GM12878 (cell line): ENCODE measurements around the gene LDLRAD3. TPM values are rescaled to one million over a fixed set of nuclear protein-coding genes. Genes with fewer than 3 reads are reported as not detected.

Experiments used
- ATAC-seq: fragments of 200-7000 bp; cut with Tn5 transposase; 3 replicates; pipeline ENCODE4 v1.9.1; 2020; ENCODE audit warnings: mild to moderate bottlenecking, moderate library complexity
- BruUV-seq: library from RNA; stranded (reverse); fragments of 400-500 nt; replicated peaks from 2 replicates; lab custom pipeline; 2021; lab: Mats Ljungman, UMichigan
- CTCF ChIA-PET: fragments of 300-600 bp; sonication (Branson Sonifier 250); formaldehyde crosslinking; extraction: SDS; loops from one replicate; lab custom pipeline; 2021; ENCODE audit warnings: inconsistent platforms; lab: Yijun Ruan, JAX
- POLR2A ChIA-PET: fragments of 350-600 bp; formaldehyde crosslinking; extraction: SDS; loops from one replicate; lab custom pipeline; 2021; ENCODE audit warnings: inconsistent platforms; lab: Charles Lee
- RAD21 ChIA-PET: fragments of 300-600 bp; sonication (Branson Sonifier 250); formaldehyde crosslinking; loops from one replicate; lab custom pipeline; 2023; ENCODE audit warnings: antibody characterized with exemption; ENCODE audit not compliant: unreplicated experiment; lab: Charles Lee
- SMC1A ChIA-PET: fragments of 300-600 bp; sonication (Branson Sonifier 250); formaldehyde crosslinking; loops from one replicate; lab custom pipeline; 2023; ENCODE audit not compliant: unreplicated experiment, uncharacterized antibody; lab: Charles Lee
- DNase-seq: peaks from one replicate; pipeline ENCODE4 v3.0.0-alpha.2; 2011; ENCODE audit warnings: low read depth, low spot score
- FAIRE-seq: peaks from 3 replicates; lab custom pipeline; 2011; peaks lifted over from hg19 to GRCh38; lab: Jason Lieb, UNC
- H2AFZ ChIP-seq: 2 replicates; pipeline ENCODE4 v1.6.0; 2011; ENCODE audit warnings: low read depth, low read length, control low read depth; ENCODE audit not compliant: control insufficient read depth
- H3K27ac ChIP-seq: 2 replicates; pipeline ENCODE4 v1.5.1; 2011; ENCODE audit warnings: control low read depth; ENCODE audit not compliant: control insufficient read depth, insufficient read depth
- H3K27me3 ChIP-seq, 2 experiments: replicated peaks in 1 of 2; 2 replicates each; pipeline versions ENCODE4 v1.6.0 to v1.6.1; 2011; ENCODE audit warnings: low read length in 1 of 2; ENCODE audit not compliant: control insufficient read depth in 2 of 2, insufficient read depth in 2 of 2
- H3K36me3 ChIP-seq, 2 experiments: 2 replicates each; pipeline ENCODE4 v1.5.1; 2011; ENCODE audit warnings: low read length in 1 of 2; ENCODE audit not compliant: control insufficient read depth in 2 of 2, insufficient read depth in 2 of 2
- H3K4me1 ChIP-seq: 2 replicates; pipeline ENCODE4 v1.6.1; 2011; ENCODE audit warnings: mild to moderate bottlenecking, low read length, moderate library complexity, mixed read lengths; ENCODE audit not compliant: control insufficient read depth, insufficient read depth
- H3K4me2 ChIP-seq: 2 replicates; pipeline ENCODE4 v1.6.0; 2011; ENCODE audit warnings: control low read depth; ENCODE audit not compliant: control insufficient read depth, insufficient read depth
- H3K4me3 ChIP-seq: fragments of 200-600 bp; sonication (generic); 2 replicates; pipeline ENCODE4 v1.5.1; 2016
- H3K79me2 ChIP-seq: 2 replicates; pipeline ENCODE4 v1.6.0; 2011; ENCODE audit warnings: low read length; ENCODE audit not compliant: control insufficient read depth, insufficient read depth
- H3K9ac ChIP-seq: 2 replicates; pipeline ENCODE4 v1.8.0; 2011; ENCODE audit warnings: low read length, control low read depth, mixed read lengths; ENCODE audit not compliant: control insufficient read depth, insufficient read depth
- H3K9me3 ChIP-seq: replicated peaks from 3 replicates; pipeline ENCODE4 v1.5.1; 2011; ENCODE audit warnings: mild to moderate bottlenecking, low read length; ENCODE audit not compliant: control insufficient read depth, insufficient read depth
- H4K20me1 ChIP-seq: 2 replicates; pipeline ENCODE4 v1.6.0; 2011; ENCODE audit not compliant: control insufficient read depth, insufficient read depth
- CBX3 ChIP-seq: fragments of 200-600 bp; sonication (generic); IDR thresholded peaks from 2 replicates; pipeline ENCODE4 v1.6.1; 2016; ENCODE audit warnings: low read depth, borderline replicate concordance
- MTA3 ChIP-seq: IDR thresholded peaks from 2 replicates; pipeline ENCODE4 v1.6.1; 2012; ENCODE audit warnings: low read length, inconsistent platforms, borderline replicate concordance
- NR2C1 ChIP-seq: fragments of 450-650 bp; IDR thresholded peaks from 2 replicates; pipeline ENCODE4 v1.6.1; 2017; ENCODE audit warnings: antibody characterized with exemption, mild to moderate bottlenecking, moderate library complexity
- RAD21 ChIP-seq: IDR thresholded peaks from 2 replicates; pipeline ENCODE4 v1.6.1; 2011; ENCODE audit warnings: mild to moderate bottlenecking, low read depth, low read length, moderate library complexity; ENCODE audit not compliant: insufficient read depth
- SMAD1 ChIP-seq: fragments of 450-650 bp; IDR thresholded peaks from 2 replicates; pipeline ENCODE4 v1.6.1; 2018; ENCODE audit warnings: mild to moderate bottlenecking, low read depth; ENCODE audit not compliant: partially characterized antibody
- TCF7 ChIP-seq: IDR thresholded peaks from 2 replicates; pipeline ENCODE4 v1.6.1; 2014; ENCODE audit warnings: antibody characterized with exemption, borderline replicate concordance
- USF1 ChIP-seq: IDR thresholded peaks from 2 replicates; pipeline ENCODE4 v1.6.1; 2011; ENCODE audit warnings: borderline replicate concordance, low read depth, mild to moderate bottlenecking, moderate library complexity, mixed read lengths, low read length; ENCODE audit not compliant: insufficient read depth; ENCODE audit errors: extremely low read length
- ZNF217 ChIP-seq: fragments of 450-650 bp; IDR thresholded peaks from 2 replicates; pipeline ENCODE4 v1.6.1; 2017; ENCODE audit warnings: antibody characterized with exemption, mild to moderate bottlenecking
- WGBS: methylation state at CpG from one replicate; pipeline ENCODE4 v1.1.6; 2016; ENCODE audit warnings: low lambda C conversion rate; ENCODE audit not compliant: insufficient replicate concordance, insufficient coverage; ENCODE audit errors: missing lambda C conversion rate; 5-methylcytosine and 5-hydroxymethylcytosine counted together
- in situ Hi-C: fragments of 300-500 bp; cut with MboI; formaldehyde crosslinking; loops from 9 replicates; pipeline ENCODE4 v1.14.3; 2018; ENCODE audit warnings: mixed read lengths
- intact Hi-C: fragments of 100-400 bp; cut with micrococcal nuclease; formaldehyde crosslinking; loops from one replicate; pipeline ENCODE4 v1.14.2; 2022; ENCODE audit not compliant: unreplicated experiment
- polyA plus RNA-seq, 11 experiments: library from polyadenylated mRNA; depleted of rRNA in 4 of 11; unstranded in 6 of 11; stranded (reverse) in 5 of 11; fragments of >200 nt; fragmentation: Nextera tagmentation in 4 of 11; fragmentation: Illumina TruSeq in 1 of 11; extraction: Ambion mirVana in 4 of 11; extraction: Trizol in 1 of 11; gene quantifications; 1 replicate in 1 of 11; 2 replicates in 10 of 11; pipeline versions ENCODE4 v1.2.1 to v1.2.3, GENCODE V29; 2011 to 2016; ENCODE audit warnings: inconsistent platforms in 2 of 11, missing spikeins in 2 of 11, low read depth in 1 of 11
- total RNA-seq, 4 experiments: library from RNA; depleted of rRNA in 3 of 4; stranded (reverse); fragments of >200 nt in 3 of 4; fragmentation: Illumina TruSeq in 1 of 4; extraction: Trizol in 1 of 4; gene quantifications; 2 replicates each; pipeline versions ENCODE4 v1.2.1 to v1.2.3, GENCODE V29; 2013 to 2021
- TF ChIP-seq, protein P1 (sequence below): fragments of 450-650 bp; IDR thresholded peaks from 2 replicates; pipeline ENCODE4 v1.6.1; 2018; ENCODE audit warnings: mild to moderate bottlenecking, low read depth, moderate library complexity; ENCODE audit not compliant: partially characterized antibody

LDLRAD3 gene
- total and polyA plus RNA-seq, 10 of the 15 experiments (the other 5 are each of a cell fraction or from before 2014, with no cell fraction given): 2.5 to 17.2 (median 10.7) TPM

DNA sequence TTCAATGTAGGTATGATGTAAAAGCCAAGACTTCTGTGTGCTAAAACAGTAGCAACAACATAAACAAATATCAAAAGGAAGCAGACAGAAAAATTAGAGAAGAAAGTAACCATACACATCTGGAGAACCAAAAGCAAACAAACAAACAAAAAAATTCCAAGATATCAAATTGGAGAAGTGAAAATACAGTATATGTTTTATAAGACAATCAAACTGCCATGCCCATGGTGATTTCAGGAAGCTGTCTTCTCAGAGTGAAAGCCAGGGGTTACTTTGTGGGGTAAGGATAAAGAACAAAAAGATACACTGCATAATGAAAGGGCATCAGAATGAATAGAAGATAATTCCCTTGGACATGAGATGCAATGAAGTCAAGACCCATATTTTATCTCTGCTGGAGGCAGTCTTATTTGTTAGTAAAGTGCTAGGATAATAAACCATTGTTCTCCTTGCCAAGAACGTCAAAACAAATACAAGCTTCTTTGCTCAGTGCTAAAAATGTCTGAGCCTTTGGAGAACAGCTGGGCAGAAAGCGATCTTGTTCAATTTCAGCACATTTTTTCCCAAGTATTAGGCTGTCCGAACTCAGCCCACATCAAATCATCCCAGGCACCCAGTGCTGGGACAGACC lies 38.1 kb upstream of the LDLRAD3 start:
- no peak for TF ChIP-seq RAD21
- no peak for TF ChIP-seq MTA3
- TF ChIP-seq NR2C1: no peak
- H2AFZ ChIP-seq: no peak overlapping the region
- no peaks in the 10 kb centered on the region for H4K20me1 ChIP-seq
- ChIA-PET POLR2A (interaction anchor here (1.1 kb wide), 1 partner anchor 30 kb away, joined by 3 read pairs; no protein-coding TSS in a partner anchor), CTCF (interaction anchor here (0.9 to 1.1 kb wide), 2 partner anchors 31 to 84 kb away, joined by 3 to 5 read pairs; no protein-coding TSS in a partner anchor), RAD21 (no interaction called here), SMC1A (interaction anchor here (1.0 kb wide), 2 partner anchors 12 to 84 kb away, joined by 3 read pairs; no protein-coding TSS in a partner anchor)
- no peaks in the 10 kb centered on the region for H3K36me3 ChIP-seq
- FAIRE-seq (no peak), DNase-seq (no peak), ATAC-seq (no peak)
- BruUV-seq: no TSS peak
- no peaks in the 10 kb centered on the region for H3K27me3 ChIP-seq
- H3K4me2 ChIP-seq: no peak overlapping the region
- H3K9me3 ChIP-seq: no peaks in the 10 kb centered on the region; the same call in 1 of the 3 replicates
- no peaks in the 10 kb centered on the region for H3K79me2 ChIP-seq
- intact Hi-C loops: loop anchor here (5.0 kb wide), 2 partner anchors 67 to 83 kb away; no protein-coding TSS in a partner anchor
- 38% methylated on average over 3 of the region's 3 CpGs for WGBS
- H3K27ac ChIP-seq: no peak overlapping the region
- in situ Hi-C loops: no loop called here
- peaks cover 18% of the 10 kb centered on the region for H3K4me1 ChIP-seq
- H3K9ac ChIP-seq: no peak overlapping the region
- H3K4me3 ChIP-seq: no peak overlapping the region

DNA sequence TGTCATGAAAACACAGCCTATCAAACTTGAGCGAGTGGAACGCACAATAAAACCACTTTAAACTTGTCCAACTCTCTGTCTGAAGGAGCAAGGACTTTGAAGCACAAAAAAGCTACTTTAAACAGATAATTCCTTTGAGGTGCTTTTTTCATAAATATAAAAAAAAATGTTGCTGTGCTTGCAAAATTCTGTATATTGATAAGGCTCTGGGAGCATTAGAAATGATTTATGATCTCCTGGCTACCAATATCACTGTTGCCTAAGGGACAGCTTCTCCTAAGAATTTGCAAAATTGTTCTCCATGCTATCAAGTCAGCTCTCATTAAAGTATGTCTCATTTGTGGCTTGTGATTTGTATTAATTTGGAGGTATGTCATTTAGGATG lies 37.6 kb upstream of the LDLRAD3 start:
- DNase-seq: no peak
- 100% methylated on average over 2 of the region's 2 CpGs for WGBS
- CTCF ChIA-PET: interaction anchor here (0.9 to 1.1 kb wide), 2 partner anchors 31 to 84 kb away, joined by 3 to 5 read pairs; no protein-coding TSS in a partner anchor
- ATAC-seq: no peak
- Histone ChIP-seq H3K9ac (no peak overlapping the region), H4K20me1 (no peaks in the 10 kb centered on the region), H3K9me3 (no peaks in the 10 kb centered on the region; the same call in 1 of the 3 replicates), H3K27me3 (no peaks in the 10 kb centered on the region), H3K27ac (no peak overlapping the region), H3K4me1 (peaks cover 22% of the 10 kb centered on the region), H3K79me2 (no peaks in the 10 kb centered on the region), H3K36me3 (no peaks in the 10 kb centered on the region), H2AFZ (no peak overlapping the region), H3K4me2 (no peak overlapping the region), H3K4me3 (no peak overlapping the region)
- intact Hi-C loops: loop anchor here (5.0 kb wide), 2 partner anchors 66 to 84 kb away; no protein-coding TSS in a partner anchor
- SMC1A ChIA-PET: interaction anchor here (1.0 kb wide), 1 partner anchor 12 kb away, joined by 3 read pairs; no protein-coding TSS in a partner anchor
- in situ Hi-C loops: no loop called here
- RAD21 ChIA-PET: no interaction called here
- FAIRE-seq: no peak
- TF ChIP-seq CBX3: no peak
- TF ChIP-seq RAD21: no peak
- TF ChIP-seq TCF7: no peak
- no peak for TF ChIP-seq USF1
- no peak for TF ChIP-seq ZNF217
- TF ChIP-seq, protein P1, sequence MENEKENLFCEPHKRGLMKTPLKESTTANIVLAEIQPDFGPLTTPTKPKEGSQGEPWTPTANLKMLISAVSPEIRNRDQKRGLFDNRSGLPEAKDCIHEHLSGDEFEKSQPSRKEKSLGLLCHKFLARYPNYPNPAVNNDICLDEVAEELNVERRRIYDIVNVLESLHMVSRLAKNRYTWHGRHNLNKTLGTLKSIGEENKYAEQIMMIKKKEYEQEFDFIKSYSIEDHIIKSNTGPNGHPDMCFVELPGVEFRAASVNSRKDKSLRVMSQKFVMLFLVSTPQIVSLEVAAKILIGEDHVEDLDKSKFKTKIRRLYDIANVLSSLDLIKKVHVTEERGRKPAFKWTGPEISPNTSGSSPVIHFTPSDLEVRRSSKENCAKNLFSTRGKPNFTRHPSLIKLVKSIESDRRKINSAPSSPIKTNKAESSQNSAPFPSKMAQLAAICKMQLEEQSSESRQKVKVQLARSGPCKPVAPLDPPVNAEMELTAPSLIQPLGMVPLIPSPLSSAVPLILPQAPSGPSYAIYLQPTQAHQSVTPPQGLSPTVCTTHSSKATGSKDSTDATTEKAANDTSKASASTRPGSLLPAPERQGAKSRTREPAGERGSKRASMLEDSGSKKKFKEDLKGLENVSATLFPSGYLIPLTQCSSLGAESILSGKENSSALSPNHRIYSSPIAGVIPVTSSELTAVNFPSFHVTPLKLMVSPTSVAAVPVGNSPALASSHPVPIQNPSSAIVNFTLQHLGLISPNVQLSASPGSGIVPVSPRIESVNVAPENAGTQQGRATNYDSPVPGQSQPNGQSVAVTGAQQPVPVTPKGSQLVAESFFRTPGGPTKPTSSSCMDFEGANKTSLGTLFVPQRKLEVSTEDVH: no peak
- TF ChIP-seq SMAD1: no peak
- BruUV-seq: no TSS peak
- POLR2A ChIA-PET: interaction anchor here (1.1 kb wide), 1 partner anchor 31 kb away, joined by 3 read pairs; no protein-coding TSS in a partner anchor
